Activated gamma-delta T cell treated with Interleukin-2 at 50 U/mL for 16 hours (primary cell): ENCODE results near the gene PTPRM.
"Not testable (repeated sequence)": the region's sequence is repeated elsewhere in the genome, so short reads cannot be mapped to it uniquely, and the experiment has no call there.

Experiments used
- DNase-seq: peaks from one replicate; pipeline ENCODE4 v3.0.0-alpha.2; 2020

Gene PTPRM

GRCh38 chr18:7958081-7958896, 391.2 kb downstream of the PTPRM start:
- no peak for DNase-seq

- DNase-seq = no peak
Measured at GRCh38 chr18:7958897-7959146, 391.7 kb downstream of the PTPRM start.

GRCh38 chr18:7966682-7967081, 399.6 kb downstream of the PTPRM start:
- DNase-seq = not testable (repeated sequence)

- DNase-seq = no peak
Measured at GRCh38 chr18:7974200-7974874, 407.2 kb downstream of the PTPRM start.

GRCh38 chr18:7977897-7978296, 410.8 kb downstream of the PTPRM start:
- DNase-seq = no peak

- no peak for DNase-seq
Measured at GRCh38 chr18:7978834-7979233, 411.7 kb downstream of the PTPRM start.

- DNase-seq = no peak
Measured at GRCh38 chr18:7979714-7980113, 412.6 kb downstream of the PTPRM start.

GRCh38 chr18:7980136-7980535, 413.0 kb downstream of the PTPRM start:
- no peak for DNase-seq

GRCh38 chr18:7980656-7981055, 413.5 kb downstream of the PTPRM start:
- DNase-seq = no peak

- DNase-seq = no peak
Measured at GRCh38 chr18:7982216-7982615, 415.1 kb downstream of the PTPRM start.

GRCh38 chr18:7987284-7987976, 420.3 kb downstream of the PTPRM start:
- no peak for DNase-seq

GRCh38 chr18:7990670-7991069, 423.6 kb downstream of the PTPRM start:
- no peak for DNase-seq

- DNase-seq = no peak
Measured at GRCh38 chr18:8001711-8002301, 434.7 kb downstream of the PTPRM start.

GRCh38 chr18:8003878-8004675, 437.0 kb downstream of the PTPRM start:
- DNase-seq = no peak

GRCh38 chr18:8004792-8005191, 437.7 kb downstream of the PTPRM start:
- DNase-seq = no peak

GRCh38 chr18:8005870-8006569, 438.9 kb downstream of the PTPRM start:
- DNase-seq = no peak

- DNase-seq = no peak
Measured at GRCh38 chr18:8006979-8007378, 439.9 kb downstream of the PTPRM start.

GRCh38 chr18:8008033-8008432, 440.9 kb downstream of the PTPRM start:
- DNase-seq = no peak

- DNase-seq = no peak
Measured at GRCh38 chr18:8011361-8011760, 444.2 kb downstream of the PTPRM start.

GRCh38 chr18:8011906-8012305, 444.8 kb downstream of the PTPRM start:
- no peak for DNase-seq

- no peak for DNase-seq
Measured at GRCh38 chr18:8018701-8019331, 451.7 kb downstream of the PTPRM start.

GRCh38 chr18:8019600-8019999, 452.5 kb downstream of the PTPRM start:
- no peak for DNase-seq
